Measurements from ENCODE around the gene SEMA5B.

Gene SEMA5B

GRCh38 chr3:123026565-123027291 lies 835 bp downstream of the SEMA5B start:
- TF ChIP-seq ZBTB7A (IDR thresholded peaks at IDR 0.05; ENCODE audit: low read depth) (no peak; the same call in 1 of the 2 replicates), USF1 (IDR thresholded peaks at IDR 0.05) (no peak), NFIC (IDR thresholded peaks at IDR 0.05) (no peak), EGR1 (IDR thresholded peaks at IDR 0.05) (no peak), YY1 (IDR thresholded peaks at IDR 0.05; ENCODE audit: low read depth) (no peak), RAD21 (IDR thresholded peaks at IDR 0.05; ENCODE audit: low read depth) (no peak), MAX (IDR thresholded peaks at IDR 0.05) (peak; percentile 83), REST (IDR thresholded peaks at IDR 0.05; ENCODE audit: low read depth) (no peak), EP300 (IDR thresholded peaks at IDR 0.05; ENCODE audit: borderline replicate concordance) (no peak)

- TF ChIP-seq FOXM1 (IDR thresholded peaks at IDR 0.05; ENCODE audit: borderline replicate concordance, low read depth) (no peak), EP300 (IDR thresholded peaks at IDR 0.05; ENCODE audit: borderline replicate concordance) (no peak), TEAD4 (IDR thresholded peaks at IDR 0.05) (no peak)
Observed at GRCh38 chr3:123025642-123026521, 1.7 kb downstream of the SEMA5B start.

GRCh38 chr3:123024056-123024455 lies 3.5 kb downstream of the SEMA5B start:
- TF ChIP-seq RAD21 (IDR thresholded peaks at IDR 0.05; ENCODE audit: low read depth) = no peak

GRCh38 chr3:123021996-123022510 lies 5.5 kb downstream of the SEMA5B start:
- TF ChIP-seq MAX (IDR thresholded peaks at IDR 0.05) (no peak), NFIC (IDR thresholded peaks at IDR 0.05) (no peak), CREB1 (IDR thresholded peaks at IDR 0.05; ENCODE audit: low read depth) (no peak), USF1 (IDR thresholded peaks at IDR 0.05) (no peak), TAF1 (IDR thresholded peaks at IDR 0.05; ENCODE audit: low read depth) (no peak), EGR1 (IDR thresholded peaks at IDR 0.05) (no peak), TCF12 (IDR thresholded peaks at IDR 0.05; ENCODE audit: low read depth) (no peak), TEAD4 (IDR thresholded peaks at IDR 0.05) (no peak), FOXM1 (IDR thresholded peaks at IDR 0.05; ENCODE audit: borderline replicate concordance, low read depth) (no peak), YY1 (IDR thresholded peaks at IDR 0.05; ENCODE audit: low read depth) (no peak), CEBPB (IDR thresholded peaks at IDR 0.05) (no peak), RAD21 (IDR thresholded peaks at IDR 0.05; ENCODE audit: low read depth) (no peak), REST (IDR thresholded peaks at IDR 0.05; ENCODE audit: low read depth) (no peak), ZBTB7A (IDR thresholded peaks at IDR 0.05; ENCODE audit: low read depth) (no peak)

GRCh38 chr3:123021388-123021787 lies 6.2 kb downstream of the SEMA5B start:
- TF ChIP-seq TAF1 (IDR thresholded peaks at IDR 0.05; ENCODE audit: low read depth) = no peak
- TF ChIP-seq TEAD4 (IDR thresholded peaks at IDR 0.05) = no peak
- no peak for TF ChIP-seq REST (IDR thresholded peaks at IDR 0.05; ENCODE audit: low read depth)
- no peak for TF ChIP-seq YY1 (IDR thresholded peaks at IDR 0.05; ENCODE audit: low read depth)
- TF ChIP-seq ZBTB7A (IDR thresholded peaks at IDR 0.05; ENCODE audit: low read depth) = no peak
- TF ChIP-seq EGR1 (IDR thresholded peaks at IDR 0.05) = no peak
- TF ChIP-seq RAD21 (IDR thresholded peaks at IDR 0.05; ENCODE audit: low read depth) = no peak
- TF ChIP-seq FOXM1 (IDR thresholded peaks at IDR 0.05; ENCODE audit: borderline replicate concordance, low read depth) = no peak

Measured in Ishikawa (cell line).